ENCODE results near the gene EVL. TPM values are rescaled to one million over a fixed set of nuclear protein-coding genes. Genes with fewer than 3 reads are reported as not detected.

EVL gene
- total and polyA plus RNA-seq, 2 of the 8 experiments (the other 6 are each of a cell fraction or from before 2014, with no cell fraction given) = 30.7 to 64.6 TPM

DNA sequence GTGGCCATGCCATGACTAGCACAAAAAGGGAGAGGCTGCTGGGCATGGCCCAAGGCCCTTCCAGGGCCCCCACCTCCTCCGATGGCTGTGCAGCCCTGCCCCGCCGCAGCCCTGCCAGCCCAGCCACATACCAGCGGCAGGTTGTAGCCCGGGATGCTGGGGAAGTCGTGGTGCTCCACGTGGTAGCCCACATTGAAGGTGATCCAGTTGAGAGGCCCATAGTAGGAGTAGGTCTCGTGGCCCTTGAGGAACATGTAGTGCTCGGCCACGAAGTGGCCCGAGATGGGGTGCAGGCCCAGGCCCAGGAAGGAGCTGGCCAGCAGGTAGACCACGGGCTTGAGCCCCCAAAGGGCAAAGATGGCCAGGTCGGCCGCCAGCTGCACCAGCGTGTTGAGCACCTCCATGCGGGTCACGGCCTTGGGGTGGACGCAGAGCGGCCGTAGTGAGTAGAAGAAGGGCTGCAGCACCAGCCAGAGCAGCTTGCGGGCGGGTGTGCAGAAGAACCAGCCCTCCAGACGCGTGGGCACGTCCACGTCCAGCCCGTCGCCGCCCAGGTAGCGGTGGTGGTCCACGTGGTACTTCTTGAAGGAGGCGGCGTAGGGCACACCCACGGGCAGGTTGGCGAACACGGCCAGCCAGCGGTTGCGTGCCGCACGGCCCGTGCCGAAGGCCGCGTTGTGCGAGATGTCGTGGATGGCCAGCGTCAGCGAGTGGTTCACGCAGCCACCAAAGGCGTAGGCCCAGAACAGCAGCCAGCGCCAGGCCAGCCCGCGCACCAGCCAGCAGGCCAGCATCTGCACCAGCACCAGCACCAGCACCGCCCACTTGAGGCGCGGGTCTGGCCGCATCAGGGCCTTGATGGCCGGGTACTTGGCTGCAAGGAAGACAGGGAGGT is 83.9 kb downstream of the EVL start:
- Histone ChIP-seq H2BK15ac (ENCODE audit: low read length) (no peak overlapping the region), H3K36me3 (ENCODE audit: control insufficient read depth in 2 of 4, insufficient read depth in 4 of 4, low read length in 3 of 4) (peaks cover 0 to under 1% (median 0%) of the 10 kb centered on the region in 4 experiments; a peak in 1 of 8 replicates), H2AK5ac (ENCODE audit: low read depth, low read length) (no peak overlapping the region), H4K8ac (ENCODE audit: extremely low read depth, insufficient read depth, low read length) (no peak overlapping the region; the same call in 1 of the 2 replicates), H3K4ac (replicated peaks; ENCODE audit: insufficient read length, low read depth, low read length) (no peak overlapping the region), H3K4me2 (ENCODE audit: insufficient read depth in 1 of 2, low read depth in 2 of 2, low read length in 2 of 2) (no peak overlapping the region), H3K79me1 (ENCODE audit: low read depth, low read length) (no peaks in the 10 kb centered on the region), H3K4me3 (ENCODE audit: extremely low read depth in 1 of 4, insufficient read depth in 2 of 4, low read depth in 3 of 4, low read length in 4 of 4) (no peak overlapping the region), H2BK120ac (replicated peaks; ENCODE audit: low read depth, low read length) (no peak overlapping the region), H3K27me3 (replicated peaks in 1 of 4; ENCODE audit: control insufficient read depth in 3 of 4, extremely low read depth in 1 of 4, insufficient read depth in 3 of 4, low read length in 3 of 4) (no peaks in the 10 kb centered on the region), H3K9ac (replicated peaks in 1 of 4; ENCODE audit: extremely low read depth in 1 of 4, low read depth in 3 of 4, low read length in 3 of 4) (no peak overlapping the region), H3K4me1 (replicated peaks in 1 of 4; ENCODE audit: control insufficient read depth in 3 of 4, insufficient read depth in 4 of 4, low read length in 3 of 4) (peaks cover 0 to 5% (median 0%) of the 10 kb centered on the region in 4 experiments; a peak in 1 of 7 replicates), H3K79me2 (ENCODE audit: control insufficient read depth in 1 of 2, insufficient read depth in 2 of 2, low read length in 2 of 2) (no peaks in the 10 kb centered on the region; a peak in 1 of 4 replicates), H4K91ac (replicated peaks; ENCODE audit: insufficient read length, low read length) (peak overlapping the region; percentile 65), H4K20me1 (replicated peaks in 1 of 2; ENCODE audit: control insufficient read depth in 1 of 2, insufficient read depth in 2 of 2, low read length in 2 of 2) (peaks cover 0 to 2% of the 10 kb centered on the region in 2 experiments), H3K23ac (ENCODE audit: insufficient read length) (no peak overlapping the region), H2AFZ (ENCODE audit: low read length) (no peak overlapping the region), H3K23me2 (ENCODE audit: low read depth, low read length) (no peaks in the 10 kb centered on the region), H3K27ac (ENCODE audit: low read depth, low read length) (no peak overlapping the region), H3K18ac (ENCODE audit: extremely low read depth, low read length) (no peak overlapping the region), H3K9me3 (ENCODE audit: insufficient read depth in 2 of 2, low read depth in 1 of 2, low read length in 1 of 2) (no peaks in the 10 kb centered on the region), H2BK5ac (ENCODE audit: low read depth, low read length) (peak overlapping the region; percentile 18; the same call in 1 of the 2 replicates), H4K5ac (ENCODE audit: insufficient read length, low read depth, low read length) (no peak overlapping the region), H3K56ac (replicated peaks; ENCODE audit: insufficient read length, low read depth, low read length) (no peak overlapping the region), H3K14ac (ENCODE audit: insufficient read length) (no peak overlapping the region), H2BK20ac (ENCODE audit: low read length) (no peak overlapping the region), H2BK12ac (ENCODE audit: low read depth, low read length) (no peak overlapping the region)
- DNase-seq (ENCODE audit: low read depth in 1 of 2, low spot score in 2 of 2) (no peak), FAIRE-seq (no peak)
- TF ChIP-seq POLR2A (IDR thresholded peaks at IDR 0.05; ENCODE audit: control extremely low read depth in 1 of 2, low read depth in 2 of 2, low read length in 2 of 2) (no peak), SP2 (IDR thresholded peaks at IDR 0.05; ENCODE audit: low read length) (no peak), EGR1 (IDR thresholded peaks at IDR 0.05; ENCODE audit: borderline replicate concordance, low read depth, low read length) (no peak), RNF2 (IDR thresholded peaks at IDR 0.05; ENCODE audit: borderline replicate concordance, low read depth, low read length, missing control alignments, poor library complexity, severe bottlenecking) (no peak), SP1 (IDR thresholded peaks at IDR 0.05; ENCODE audit: low read depth, low read length) (no peak), FOSL1 (IDR thresholded peaks at IDR 0.05; ENCODE audit: insufficient read depth, low read depth, low read length) (no peak)
- ChIA-PET CTCF (ENCODE audit: partially characterized antibody) (interaction anchor here (0.6 to 19.5 kb wide), 2 partner anchors 13 to 952 kb away, joined by 3 to 307 read pairs; no protein-coding TSS in a partner anchor), POLR2A (ENCODE audit: partially characterized antibody) (interaction anchor here (0.9 to 2.1 kb wide), 2 partner anchors 12 to 88 kb away, joined by 3 to 4 read pairs; no protein-coding TSS in a partner anchor)
- WGBS, 2 experiments (ENCODE audit: extremely low coverage in 1 of 2, insufficient coverage in 1 of 2, insufficient read length in 1 of 2, insufficient replicate concordance in 2 of 2, low coverage in 1 of 2, low lambda C conversion rate in 2 of 2, missing lambda C conversion rate in 1 of 2) = 94% methylated on average over 58 of the region's 58 CpGs; no CpG with 5 or more reads in 1 of the 2 experiments

Data from H1 (cell line).